T1000 (cell line): ENCODE results near the gene CCDC92.

Experiments used
- DNase-seq: peaks from one replicate; lab custom pipeline; 2025; ENCODE audit warnings: mixed read lengths; lab: John Stamatoyannopoulos, UW

Gene CCDC92

GRCh38 chr12:123972457-123973401, at the start of gene CCDC92, which contains the start of gene ZNF664:
TSS of gene CCDC92 (minus strand) at chr12:123972831. CDS start at chr12:123944305, 28,526 bp downstream.
TSS of gene ZNF664 (plus strand) at chr12:123973215. CDS start at chr12:124012145, 38,930 bp downstream.
- DNase-seq = peak; percentile 87

GRCh38 chr12:124022161-124022560, 49.5 kb upstream of the CCDC92 start:
- no peak for DNase-seq

GRCh38 chr12:124021007-124021406, 48.4 kb upstream of the CCDC92 start:
- DNase-seq = no peak

GRCh38 chr12:124020514-124020949, 47.9 kb upstream of the CCDC92 start:
- DNase-seq = no peak

- DNase-seq = no peak
Measured at GRCh38 chr12:124019115-124019514, 46.5 kb upstream of the CCDC92 start.

- DNase-seq = no peak
Measured at GRCh38 chr12:124018539-124018938, 45.9 kb upstream of the CCDC92 start.

GRCh38 chr12:124017064-124017463, 44.4 kb upstream of the CCDC92 start:
- DNase-seq = no peak

- no peak for DNase-seq
Measured at GRCh38 chr12:124015494-124016461, 43.1 kb upstream of the CCDC92 start.

GRCh38 chr12:124013073-124013472, 40.4 kb upstream of the CCDC92 start:
- no peak for DNase-seq

GRCh38 chr12:124011435-124012115, 38.9 kb upstream of the CCDC92 start:
- no peak for DNase-seq

- DNase-seq = no peak
Measured at GRCh38 chr12:124010687-124011086, 38.1 kb upstream of the CCDC92 start.

- DNase-seq = no peak
Measured at GRCh38 chr12:124009781-124010180, 37.1 kb upstream of the CCDC92 start.

- no peak for DNase-seq
Measured at GRCh38 chr12:124008595-124008994, 36.0 kb upstream of the CCDC92 start.

GRCh38 chr12:124007826-124008570, 35.4 kb upstream of the CCDC92 start:
- DNase-seq = no peak

- DNase-seq = no peak
Measured at GRCh38 chr12:124006846-124007713, 34.4 kb upstream of the CCDC92 start.

GRCh38 chr12:124006085-124006845, 33.6 kb upstream of the CCDC92 start:
- no peak for DNase-seq

GRCh38 chr12:124004233-124004875, 31.7 kb upstream of the CCDC92 start:
- DNase-seq = no peak

GRCh38 chr12:124002654-124003053, 30.0 kb upstream of the CCDC92 start:
- DNase-seq = no peak
